ENCODE data around the gene PLBD1.
A peak's percentile ranks its signal among the peaks of the same experiment; 100 is the strongest.

The PLBD1 gene

DNA sequence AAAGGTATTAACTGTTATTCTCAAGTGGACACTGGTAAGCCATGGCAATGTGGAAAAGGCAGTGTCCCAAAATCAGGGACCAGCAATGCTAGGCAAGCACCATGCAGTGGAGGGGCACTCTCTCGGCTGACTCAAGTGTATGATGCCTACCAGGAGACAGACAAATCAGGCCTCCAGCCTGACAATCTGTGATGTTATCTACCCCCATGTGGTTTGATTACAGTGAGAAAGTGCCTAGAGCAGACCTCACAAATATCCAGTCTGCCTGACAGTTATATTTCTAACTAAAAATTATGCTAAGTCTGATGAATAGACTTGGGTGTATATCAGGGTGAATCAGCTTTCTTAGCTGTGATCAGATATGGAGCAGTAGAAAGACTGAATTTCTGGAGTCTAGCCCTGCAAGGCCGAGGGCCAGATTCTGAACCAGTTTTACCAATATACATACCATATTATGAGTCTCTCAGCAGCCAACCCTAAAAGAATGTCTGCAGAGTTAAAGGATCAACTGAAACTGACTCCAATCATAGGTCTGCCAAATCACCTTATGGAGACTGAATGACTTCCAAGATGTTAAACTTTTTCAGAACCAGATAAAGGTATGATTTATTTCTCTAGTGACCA is 3.2 kb downstream of the PLBD1 start:
- peak; percentile 41 for DNase-seq

DNA sequence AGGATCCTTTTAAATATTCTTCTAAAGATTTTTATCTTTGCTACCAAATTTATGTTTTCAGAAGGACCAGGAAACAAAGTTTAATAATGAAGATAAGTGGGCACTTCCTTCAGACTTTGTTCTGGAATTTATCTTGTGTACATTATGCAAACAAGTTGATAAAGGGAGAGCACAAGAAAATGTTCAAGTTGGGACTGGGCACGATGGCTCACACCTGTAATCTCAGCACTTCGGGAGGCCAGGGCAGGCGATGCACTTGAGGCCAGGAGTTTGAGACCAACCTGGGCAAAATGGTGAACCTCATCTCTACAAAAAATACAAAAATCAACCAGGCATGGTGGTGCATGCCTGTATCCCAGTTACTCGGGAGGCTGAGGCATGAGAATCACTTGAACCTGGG is 4.6 kb downstream of the PLBD1 start:
- DNase-seq, result no peak

DNA sequence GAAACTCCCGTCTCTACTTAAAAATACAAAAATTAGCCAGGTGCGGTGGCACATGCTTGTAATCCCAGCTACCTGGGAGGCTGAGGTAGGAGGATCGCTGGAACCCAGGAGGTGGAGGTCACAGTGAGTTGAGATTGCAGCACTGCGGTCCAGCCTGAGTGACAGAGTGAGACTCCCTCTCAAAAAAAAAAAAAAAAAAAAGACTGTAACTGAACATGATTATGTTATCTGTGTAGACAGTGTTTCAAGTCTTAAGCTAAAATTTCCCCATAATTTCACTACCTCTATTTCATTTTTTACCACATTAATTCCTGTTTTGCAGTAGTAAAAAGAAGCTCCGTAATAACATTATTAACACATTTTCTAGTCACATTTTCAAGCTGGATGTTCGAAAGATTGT is 5.4 kb downstream of the PLBD1 start:
- DNase-seq, result no peak

DNA sequence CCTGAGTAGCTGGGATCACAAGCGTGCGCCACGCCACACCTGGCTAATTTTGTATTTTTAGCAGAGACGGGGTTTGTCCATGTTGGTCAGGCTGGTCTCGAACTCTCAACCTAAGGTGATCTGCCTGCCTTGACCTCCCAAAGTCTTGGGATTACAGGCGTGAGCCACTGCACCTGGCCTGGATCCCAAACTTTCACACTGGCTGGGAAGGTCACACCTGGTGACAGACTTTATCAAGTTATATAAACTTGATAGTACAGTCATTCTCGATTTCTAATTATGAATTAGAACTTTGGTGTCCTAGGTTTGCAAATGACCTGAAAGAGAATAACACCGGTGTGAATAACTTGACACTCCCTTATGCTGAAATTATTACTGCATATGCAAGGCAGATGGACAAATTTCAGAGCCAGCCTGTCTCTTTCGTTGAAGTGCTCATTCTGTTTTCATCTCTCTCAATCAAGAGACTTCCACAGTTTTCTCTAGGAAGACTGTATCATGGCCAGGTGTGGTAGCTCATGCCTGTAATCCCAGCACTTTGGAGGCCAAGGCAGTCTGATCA is 5.9 kb downstream of the PLBD1 start:
- no peak for DNase-seq

DNA sequence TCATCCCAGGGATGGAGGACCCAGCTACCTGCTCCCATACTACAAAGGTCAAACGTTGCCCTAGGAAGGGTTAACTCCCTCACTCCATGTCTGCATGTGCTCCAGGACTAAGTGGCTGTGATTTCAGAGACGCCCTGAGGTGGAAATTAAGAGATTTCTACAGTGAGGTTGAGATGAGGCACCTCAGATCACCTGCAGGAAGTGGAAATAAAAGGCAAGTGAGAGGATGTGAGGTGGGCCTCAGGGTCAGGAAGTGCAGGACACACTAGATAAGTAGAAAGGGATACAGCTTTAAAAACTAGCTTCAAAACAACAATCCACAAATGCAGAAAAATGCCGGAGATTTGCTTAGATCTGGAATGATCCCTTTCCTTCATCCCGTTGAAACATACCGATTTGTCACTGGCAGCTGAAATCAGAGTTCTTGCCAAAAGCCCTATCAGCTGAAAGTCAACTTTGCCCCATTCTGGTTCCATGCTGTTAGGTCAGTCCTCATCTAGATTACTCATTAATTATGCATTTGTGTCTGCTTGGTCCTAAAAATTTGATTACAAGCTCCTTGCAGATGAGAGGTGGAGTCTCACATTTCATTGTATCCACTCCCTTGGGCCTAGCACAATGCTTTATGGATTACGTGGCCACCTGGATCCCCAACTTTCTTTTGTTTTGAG is 6.6 kb downstream of the PLBD1 start:
- DNase-seq, result no peak

DNA sequence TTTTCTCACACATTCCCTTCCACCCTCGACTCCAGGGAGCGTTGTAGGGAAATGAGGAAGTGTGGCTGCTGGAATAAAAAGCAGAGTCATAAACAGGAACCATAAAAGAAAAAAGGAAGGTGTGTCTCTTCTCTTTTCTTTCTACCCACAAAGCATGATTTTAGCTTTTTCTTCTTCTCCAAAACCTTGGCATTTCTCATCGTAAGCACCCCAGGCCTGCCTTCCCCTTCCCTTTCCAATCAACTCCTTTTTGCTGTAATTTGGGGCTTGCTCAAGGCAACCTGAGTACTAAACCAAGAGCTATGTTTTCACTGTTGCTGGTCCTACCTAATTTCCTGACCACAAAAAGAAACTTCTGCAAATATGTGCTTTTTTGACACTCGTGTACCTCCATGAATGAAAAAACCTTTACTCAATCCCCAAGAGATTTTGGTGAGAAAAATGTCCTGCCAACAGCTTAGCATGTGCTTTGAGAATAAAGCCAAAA is 9.2 kb downstream of the PLBD1 start:
- DNase-seq, result no peak

DNA sequence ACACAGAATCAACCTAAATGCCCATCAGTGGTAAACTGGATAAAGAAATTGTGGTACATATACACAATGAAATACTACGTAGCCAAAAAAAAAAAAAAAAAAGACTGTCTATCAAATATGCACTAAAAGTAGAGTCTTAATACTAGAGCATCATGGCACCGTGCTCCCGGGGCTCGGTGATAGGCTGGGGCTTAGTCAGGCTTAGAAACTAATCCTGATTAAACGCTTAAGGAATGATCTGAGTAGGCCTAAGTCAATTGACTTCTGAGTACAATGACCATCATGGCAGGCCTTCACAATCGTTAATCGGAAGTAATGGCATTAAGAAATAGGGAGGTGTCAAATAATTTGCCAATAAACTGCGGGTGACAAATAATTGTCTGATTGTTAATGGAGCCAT is 9.7 kb downstream of the PLBD1 start:
- DNase-seq, result no peak

DNA sequence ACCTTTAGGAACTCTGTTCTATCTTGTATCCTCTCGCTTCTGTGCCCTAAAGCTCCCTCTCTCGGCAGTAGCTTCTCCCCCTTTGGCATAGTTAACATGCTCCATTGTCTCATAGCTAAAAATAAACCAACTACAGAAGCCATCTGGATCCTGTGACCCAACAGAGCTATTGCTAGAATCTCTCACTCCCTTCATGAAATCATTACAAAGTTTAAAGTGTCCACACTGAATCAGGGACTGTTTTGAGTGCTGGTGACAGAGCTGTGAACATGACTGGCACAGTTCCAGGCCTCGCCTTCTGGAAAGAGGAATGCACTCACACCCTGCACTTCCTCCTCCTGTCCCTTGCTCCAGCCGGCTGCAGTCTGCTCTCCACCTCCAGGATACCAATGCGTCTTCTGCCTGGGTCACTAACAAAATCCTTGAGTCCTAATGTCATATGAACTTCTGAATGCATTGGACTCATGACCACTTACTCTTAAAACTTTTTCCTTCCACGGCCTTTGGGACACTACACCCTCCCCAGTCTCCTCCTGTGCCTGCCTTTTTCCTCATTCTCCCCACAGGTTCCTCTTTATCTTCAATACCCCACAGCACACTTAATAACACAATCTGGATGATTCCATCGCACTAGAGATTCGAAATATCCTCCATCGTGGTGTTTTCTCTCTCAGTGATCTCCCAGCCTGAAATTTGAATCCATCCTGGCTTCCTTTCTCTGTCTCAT is 13.2 kb downstream of the PLBD1 start:
- peak; percentile 71 for DNase-seq

DNA sequence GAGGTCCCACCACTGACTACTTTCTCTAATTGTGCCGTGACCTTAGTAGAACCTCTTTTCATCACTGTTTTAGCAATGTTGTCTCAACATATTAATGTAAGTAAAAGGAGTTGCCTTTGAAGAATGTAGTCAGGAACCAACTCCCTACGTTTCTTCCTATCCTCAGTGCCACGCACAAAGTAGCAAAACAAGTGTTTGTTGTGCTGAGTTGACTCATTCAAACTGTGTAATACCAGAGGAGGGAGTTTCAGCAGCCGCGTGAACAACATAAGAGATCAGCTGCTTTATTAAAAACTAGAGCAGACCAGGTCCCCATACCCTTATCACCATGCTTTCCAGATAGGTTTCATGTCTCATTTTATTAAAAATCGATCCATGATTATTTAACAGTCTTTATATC is 19.1 kb downstream of the PLBD1 start:
- DNase-seq, result no peak

DNA sequence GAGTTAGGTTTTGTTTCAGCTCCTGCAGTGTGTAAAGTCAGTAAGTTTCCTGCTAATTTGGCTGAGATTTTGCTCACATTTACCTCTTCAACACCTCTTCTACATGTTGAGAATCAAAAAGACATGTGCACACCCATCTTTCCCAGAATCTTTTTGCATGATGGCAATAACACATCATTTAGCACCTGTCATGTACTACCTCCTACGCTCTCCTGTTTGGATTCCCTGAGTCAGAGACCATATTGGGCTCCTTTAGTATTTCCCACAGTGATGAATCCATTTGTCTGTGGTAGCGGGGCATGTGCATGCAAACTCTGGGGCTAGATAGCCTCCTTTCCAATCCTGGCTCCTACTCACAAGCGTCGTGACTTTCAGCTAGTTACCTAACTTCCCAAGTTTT is 20.1 kb downstream of the PLBD1 start:
- DNase-seq, result no peak

DNA sequence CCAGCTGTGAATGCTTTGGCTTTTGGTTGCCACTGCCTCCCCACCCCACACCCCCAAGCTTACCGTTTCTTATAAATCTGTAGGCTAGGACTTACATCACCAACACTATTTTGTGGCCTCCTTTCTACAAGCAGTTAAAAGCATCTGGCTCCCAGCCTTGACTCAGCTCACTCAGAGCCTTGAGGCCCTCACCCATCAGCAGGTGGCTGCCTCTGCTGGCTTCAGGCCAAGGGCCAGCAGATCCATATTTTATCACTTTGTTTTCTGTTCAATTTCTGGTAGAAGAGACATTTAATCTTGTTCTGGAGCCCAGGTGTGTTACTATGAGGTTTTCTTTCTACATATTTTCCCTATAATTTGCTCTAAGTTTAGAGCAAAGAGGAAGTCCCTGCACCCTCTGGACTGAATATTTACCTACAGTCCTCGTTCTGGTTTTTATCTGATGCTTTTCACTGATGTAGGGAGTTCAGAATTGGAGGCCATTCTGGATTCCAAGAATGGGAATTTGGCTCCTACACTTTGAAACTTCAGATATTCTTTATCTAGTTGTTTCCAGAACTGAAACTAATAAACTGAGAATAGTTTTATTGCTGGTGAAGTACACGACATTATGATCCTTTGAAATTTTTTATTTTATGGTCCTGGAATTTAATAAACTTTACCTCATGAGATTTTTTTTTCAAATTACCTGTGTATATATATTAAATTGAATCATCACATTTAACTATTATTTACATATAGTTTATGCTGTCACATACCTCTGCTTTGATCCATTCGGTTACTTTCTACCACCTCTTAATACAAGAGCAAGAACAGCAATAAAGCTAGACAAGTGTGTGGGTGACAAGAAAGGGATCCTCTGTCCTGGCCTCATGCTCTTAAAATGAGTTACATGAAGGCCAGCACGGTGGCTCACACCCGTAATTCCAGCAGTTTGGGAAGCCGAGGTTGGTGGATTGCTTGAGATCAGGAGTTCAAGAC is 22.2 kb downstream of the PLBD1 start:
- DNase-seq, result no peak

DNA sequence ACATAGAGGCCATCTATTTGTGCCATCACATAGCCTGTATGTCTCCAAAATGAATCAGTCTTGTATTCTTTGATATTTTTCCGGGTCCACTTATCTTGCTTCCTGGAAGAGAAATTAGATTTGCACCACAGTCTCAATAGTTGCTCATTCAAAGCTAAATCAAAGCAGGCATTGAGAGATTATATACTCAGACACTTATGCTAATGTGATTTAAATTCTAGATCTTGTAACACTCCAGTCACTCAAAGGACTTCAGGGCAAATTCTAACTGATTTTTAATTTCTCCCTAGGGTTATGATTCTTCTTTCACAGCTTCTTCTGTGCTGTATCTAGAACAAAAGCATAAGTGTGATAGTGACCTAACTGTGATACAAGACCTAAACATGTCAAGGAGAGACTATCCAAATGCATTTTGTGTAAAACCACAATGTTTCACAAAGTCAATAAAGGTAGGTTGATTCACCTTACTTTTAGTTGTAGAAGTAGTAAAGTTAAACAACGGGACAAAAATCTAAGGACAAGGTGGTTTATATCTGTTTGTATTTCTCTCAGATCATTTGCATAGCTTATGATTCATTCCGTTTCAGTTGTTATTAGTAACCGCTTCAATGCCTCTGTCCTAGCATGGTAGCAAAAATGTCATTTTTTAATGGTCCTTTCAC is 26.8 kb downstream of the PLBD1 start:
- DNase-seq, result no peak

DNA sequence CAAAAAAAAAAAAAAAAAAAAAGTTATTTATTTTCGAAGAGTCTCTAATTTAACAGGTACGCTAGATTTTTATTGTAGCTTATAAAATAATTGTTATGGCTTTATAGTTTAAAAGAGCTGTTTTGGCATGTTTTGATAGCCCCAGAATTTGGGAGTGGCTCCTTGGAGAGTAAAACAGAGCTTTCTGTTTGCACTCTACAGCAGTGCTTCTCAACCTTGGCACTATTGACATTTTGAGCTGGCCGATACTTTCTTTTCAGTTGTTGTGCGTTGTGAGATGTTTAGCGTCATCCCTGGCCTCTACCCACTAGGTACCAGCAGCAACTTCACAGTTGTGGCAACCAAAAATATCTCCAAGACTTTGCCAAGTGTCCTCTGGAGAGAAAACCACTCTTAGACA is 30.6 kb downstream of the PLBD1 start:
- no peak for DNase-seq

DNA sequence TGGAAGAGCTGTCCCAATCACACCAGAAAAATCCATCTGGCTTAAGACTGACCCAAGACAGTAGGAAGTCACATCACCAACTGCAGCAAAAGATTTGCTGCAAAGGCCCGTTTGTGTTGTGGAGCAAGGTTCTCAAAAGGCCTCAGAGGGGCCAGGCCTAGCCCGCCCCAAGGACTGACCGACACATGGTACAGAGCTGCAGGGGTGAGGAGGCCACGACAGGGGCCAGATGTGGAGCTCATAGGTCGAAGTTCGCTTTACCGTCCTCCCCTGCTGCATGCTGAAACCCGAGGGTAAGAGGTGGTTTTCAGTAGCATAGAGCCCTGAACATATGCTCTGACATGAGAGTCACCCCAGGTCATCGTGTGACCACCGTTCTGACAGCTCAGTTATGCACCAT is 35.5 kb downstream of the PLBD1 start:
- no peak for DNase-seq

DNA sequence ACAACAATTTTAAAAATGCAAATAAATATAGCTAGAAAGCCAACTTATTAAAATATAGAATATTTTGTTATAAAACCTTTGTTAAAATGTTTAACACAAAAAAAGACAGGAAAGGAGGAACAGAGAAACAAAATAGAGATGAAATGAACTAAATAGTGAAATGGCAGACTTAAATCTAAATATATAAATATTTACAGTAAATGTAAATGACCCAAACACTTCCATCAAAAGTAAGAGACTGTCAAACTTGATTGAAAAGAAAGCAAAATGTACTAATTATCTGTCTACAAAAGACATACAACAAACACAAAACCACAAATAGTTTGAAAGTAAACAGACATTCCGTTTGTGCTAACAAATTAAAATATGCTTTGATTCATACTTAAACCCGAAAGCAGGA is 41.7 kb downstream of the PLBD1 start:
- no peak for DNase-seq

DNA sequence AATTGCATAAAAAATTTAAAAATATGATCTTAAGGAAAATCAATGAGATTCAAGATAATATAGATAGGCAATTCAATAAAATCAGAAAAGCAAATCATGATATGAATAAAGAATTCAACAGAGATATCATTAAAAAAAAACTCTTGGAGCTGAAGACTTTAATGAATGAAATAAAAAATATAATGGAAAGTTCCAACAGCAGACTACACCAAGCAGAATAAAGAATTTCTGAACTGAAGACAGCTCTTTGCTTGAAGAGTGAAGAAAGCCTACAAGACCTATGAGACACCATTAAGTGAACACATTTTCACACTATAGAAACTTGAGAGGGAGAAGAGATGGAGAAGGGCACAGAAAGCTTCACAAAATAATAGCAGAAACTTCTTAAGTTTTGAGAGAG is 45.9 kb downstream of the PLBD1 start:
- DNase-seq, result no peak

DNA sequence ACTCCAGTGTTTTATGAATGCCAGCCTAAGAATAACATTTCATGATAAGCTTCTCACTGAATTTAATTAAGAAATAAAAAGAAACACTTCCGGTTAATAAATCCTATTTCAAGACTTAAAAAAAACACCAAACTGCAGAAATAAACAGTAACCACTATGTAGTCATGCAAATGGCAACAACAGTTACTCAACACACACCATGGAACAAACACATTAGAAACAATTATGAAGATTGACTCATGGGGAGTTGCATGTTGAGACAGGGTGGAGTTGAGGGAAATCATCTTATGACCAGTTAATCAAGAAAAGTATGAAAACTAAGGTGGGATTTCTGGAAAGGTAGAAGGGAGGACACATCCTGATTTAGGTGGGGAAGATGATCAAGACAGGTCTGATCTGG is 52.7 kb downstream of the PLBD1 start:
- no peak for DNase-seq

DNA sequence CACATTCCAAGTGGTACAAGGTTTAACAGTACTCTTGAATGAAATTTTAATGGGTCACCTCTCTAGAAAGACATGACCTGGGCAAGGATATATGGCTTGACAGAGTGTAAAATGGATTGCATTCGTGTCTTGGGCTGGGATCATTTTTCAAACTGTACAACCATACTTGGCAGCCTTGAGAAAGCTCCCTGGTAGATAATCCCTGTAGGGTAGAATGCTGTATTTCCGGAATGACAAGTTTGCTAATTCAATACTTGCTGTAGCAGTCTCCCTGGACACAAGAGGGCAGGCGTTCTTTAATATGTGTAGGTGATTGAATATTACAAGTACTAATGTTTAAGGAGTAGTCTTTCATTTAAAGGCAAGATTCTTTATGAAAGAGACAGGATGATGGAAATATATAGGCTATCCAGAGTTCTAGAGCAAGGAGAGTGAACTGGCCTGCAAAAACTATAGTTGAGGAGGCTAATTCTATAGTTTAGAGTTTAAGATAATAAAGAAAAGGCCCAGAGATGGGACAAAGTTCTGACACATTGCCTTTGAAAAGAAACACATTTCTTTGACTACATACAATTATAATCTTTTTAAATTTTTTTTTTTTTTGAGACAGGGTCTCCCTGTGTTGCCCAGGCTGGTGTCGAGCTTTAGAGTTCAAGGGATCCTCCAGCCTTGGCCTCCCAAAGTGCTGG is 53.4 kb downstream of the PLBD1 start:
- peak; percentile 70 for DNase-seq

DNA sequence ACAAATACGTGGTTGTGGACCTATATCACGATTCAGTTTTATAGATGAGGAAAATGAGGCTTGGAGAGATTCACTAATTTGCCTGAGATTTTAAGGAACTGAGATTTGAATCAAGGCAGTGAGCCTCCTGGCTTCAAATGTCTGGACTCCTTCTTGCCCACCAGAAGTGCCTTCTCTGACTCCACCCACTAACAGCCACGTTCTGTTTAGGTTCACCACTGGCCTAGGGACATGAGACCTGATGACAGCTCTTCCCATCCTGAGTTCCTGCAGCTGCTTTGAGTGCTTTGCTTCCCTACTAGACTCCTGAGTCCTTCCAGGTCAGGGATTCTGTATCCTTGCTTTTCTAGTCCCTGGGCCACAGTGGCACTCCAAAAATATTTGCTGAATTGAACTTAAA is 57.1 kb downstream of the PLBD1 start:
- DNase-seq, result peak; percentile 68

DNA sequence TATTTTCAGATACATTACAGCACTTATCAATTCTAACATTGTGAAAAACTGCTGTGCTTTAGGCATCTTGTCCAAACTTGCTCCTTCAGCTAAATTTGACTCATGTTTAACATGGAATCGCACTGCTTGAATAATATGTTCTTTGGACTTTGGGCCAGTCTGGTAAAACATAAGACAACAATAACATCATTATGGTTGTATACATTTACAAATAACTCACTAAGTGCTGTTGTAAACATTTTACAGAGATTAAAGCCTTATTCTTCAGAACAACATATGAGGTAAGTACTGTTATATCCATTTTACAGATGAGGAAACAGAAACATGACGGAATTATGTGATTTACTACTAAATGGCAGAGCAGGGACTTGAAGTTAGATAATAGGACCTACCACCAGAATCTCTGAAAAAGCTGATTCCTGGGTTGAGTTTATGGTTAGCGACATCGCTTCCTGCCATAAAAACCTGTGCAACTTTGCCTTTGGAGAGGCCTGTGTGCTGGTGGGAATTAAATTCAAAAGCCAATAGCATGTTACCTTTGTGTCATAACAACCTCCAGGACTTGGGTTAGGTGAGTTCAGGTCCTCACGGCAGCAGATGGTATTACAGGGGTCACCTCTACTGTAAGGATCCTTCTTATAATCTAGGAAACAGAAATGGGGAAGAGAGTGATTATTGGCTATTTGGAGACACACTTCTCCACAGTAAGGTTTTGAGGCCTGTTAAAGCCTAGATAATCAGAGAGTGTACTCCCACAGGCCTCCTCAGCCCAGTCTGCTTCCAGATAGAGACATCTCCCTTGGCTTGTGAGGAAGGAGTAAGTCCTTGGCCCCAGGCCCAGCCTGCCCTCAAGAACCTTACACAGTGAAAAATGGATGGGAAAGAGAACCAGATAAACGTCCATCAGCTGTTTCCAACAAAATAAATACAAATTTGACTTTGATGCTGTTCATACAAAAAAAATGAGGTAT is 61.8 kb downstream of the PLBD1 start:
- no peak for DNase-seq
